Stimulated activated naive CD4-positive, alpha-beta T cell (primary cell): Measurements from ENCODE around the gene MRPS9.
A peak's percentile ranks its signal among the peaks of the same experiment; 100 is the strongest.

ENCODE experiments used
- DNase-seq, 6 experiments: peaks; one replicate each; lab custom pipeline; 2025; lab: John Stamatoyannopoulos, UW

MRPS9 gene

GRCh38 chr2:105037572-105038382, at the start of gene MRPS9:
MRPS9 (plus strand) TSS chr2:105038069; CDS start chr2:105038093, 24 bp downstream.
- DNase-seq = peak; percentile 94 to 97 (median 96)

GRCh38 chr2:105005181-105005951, 32.5 kb upstream of the MRPS9 start:
- no peak for DNase-seq

- DNase-seq = no peak
Observed at GRCh38 chr2:105007367-105007766, 30.5 kb upstream of the MRPS9 start.

GRCh38 chr2:105032476-105032875, 5.4 kb upstream of the MRPS9 start:
- DNase-seq = no peak

- no peak for DNase-seq
Observed at GRCh38 chr2:105034170-105034569, 3.7 kb upstream of the MRPS9 start.

- DNase-seq = no peak
Observed at GRCh38 chr2:105038383-105039061, 653 bp downstream of the MRPS9 start.

GRCh38 chr2:105039559-105039958, 1.7 kb downstream of the MRPS9 start:
- DNase-seq = no peak

- DNase-seq = no peak
Observed at GRCh38 chr2:105042189-105042588, 4.3 kb downstream of the MRPS9 start.

GRCh38 chr2:105052773-105053172, 14.9 kb downstream of the MRPS9 start:
- no peak for DNase-seq

GRCh38 chr2:105055613-105056012, 17.7 kb downstream of the MRPS9 start:
- DNase-seq = no peak

- DNase-seq = no peak
Observed at GRCh38 chr2:105056245-105056644, 18.4 kb downstream of the MRPS9 start.

GRCh38 chr2:105057005-105057404, 19.1 kb downstream of the MRPS9 start:
- DNase-seq = no peak

GRCh38 chr2:105061560-105061959, 23.7 kb downstream of the MRPS9 start:
- no peak for DNase-seq

- DNase-seq = no peak
Observed at GRCh38 chr2:105062158-105062557, 24.3 kb downstream of the MRPS9 start.

GRCh38 chr2:105068387-105068786, 30.5 kb downstream of the MRPS9 start:
- no peak for DNase-seq

- DNase-seq = no peak
Observed at GRCh38 chr2:105068875-105069274, 31.0 kb downstream of the MRPS9 start.

GRCh38 chr2:105070010-105070865, 32.4 kb downstream of the MRPS9 start:
- DNase-seq = no peak

GRCh38 chr2:105071379-105071778, 33.5 kb downstream of the MRPS9 start:
- DNase-seq = no peak

- DNase-seq = no peak
Observed at GRCh38 chr2:105072039-105072438, 34.2 kb downstream of the MRPS9 start.

- DNase-seq = no peak
Observed at GRCh38 chr2:105073591-105073990, 35.7 kb downstream of the MRPS9 start.

- DNase-seq = no peak
Observed at GRCh38 chr2:105076121-105076520, 38.3 kb downstream of the MRPS9 start.
